Measurements from ENCODE around the gene PRSS3. TPM values are rescaled to one million over a fixed set of nuclear protein-coding genes. Genes with fewer than 3 reads are reported as not detected.
A peak's percentile ranks its signal among the peaks of the same experiment; 100 is the strongest.
"Not testable (repeated sequence)": the region's sequence is repeated elsewhere in the genome, so short reads cannot be mapped to it uniquely, and the experiment has no call there.

Gene PRSS3
- polyA plus RNA-seq, 10 donors, result 0.16 to 3.1 (median 0.65) TPM; not detected in 4

DNA sequence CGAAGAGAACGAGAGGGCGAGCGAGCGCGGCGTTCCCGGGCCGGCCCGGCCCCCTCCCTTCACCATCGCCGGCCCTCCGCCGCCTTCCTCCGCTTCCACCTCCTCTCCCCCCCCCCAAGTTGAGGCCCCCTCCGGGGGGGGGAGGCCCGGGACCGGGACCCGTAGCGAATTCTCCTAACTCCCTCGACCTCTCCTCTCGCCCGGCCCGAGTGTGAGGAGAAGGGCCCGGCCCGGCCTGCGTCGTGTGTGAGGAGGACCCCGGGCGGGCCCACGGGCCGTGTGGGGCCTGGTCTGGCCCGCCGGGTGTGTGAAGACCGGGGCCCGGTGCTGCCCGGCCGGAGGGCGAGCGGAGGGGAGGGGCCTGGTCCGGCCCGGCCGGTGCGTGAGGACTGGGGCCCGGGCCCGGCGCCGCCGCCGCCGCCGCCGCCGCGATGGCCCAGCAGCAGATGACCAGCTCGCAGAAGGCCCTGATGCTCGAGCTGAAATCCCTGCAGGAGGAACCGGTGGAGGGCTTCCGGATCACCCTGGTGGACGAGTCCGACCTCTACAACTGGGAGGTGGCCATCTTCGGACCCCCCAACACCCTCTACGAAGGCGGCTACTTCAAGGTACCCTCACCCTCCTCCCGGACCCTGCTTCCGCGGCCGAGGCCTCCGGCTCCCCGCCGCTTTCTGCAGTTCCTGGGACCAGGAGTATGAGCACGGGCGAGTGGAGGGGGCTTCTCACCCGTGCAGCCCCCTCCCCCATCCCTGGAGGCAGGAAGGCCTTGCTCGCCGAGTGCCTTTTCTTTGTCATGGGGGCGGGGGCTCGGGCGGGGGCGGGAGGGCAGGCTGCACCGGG is 22.2 kb downstream of the PRSS3 start:
- peak; percentile 59 to 92 (median 75) for DNase-seq

DNA sequence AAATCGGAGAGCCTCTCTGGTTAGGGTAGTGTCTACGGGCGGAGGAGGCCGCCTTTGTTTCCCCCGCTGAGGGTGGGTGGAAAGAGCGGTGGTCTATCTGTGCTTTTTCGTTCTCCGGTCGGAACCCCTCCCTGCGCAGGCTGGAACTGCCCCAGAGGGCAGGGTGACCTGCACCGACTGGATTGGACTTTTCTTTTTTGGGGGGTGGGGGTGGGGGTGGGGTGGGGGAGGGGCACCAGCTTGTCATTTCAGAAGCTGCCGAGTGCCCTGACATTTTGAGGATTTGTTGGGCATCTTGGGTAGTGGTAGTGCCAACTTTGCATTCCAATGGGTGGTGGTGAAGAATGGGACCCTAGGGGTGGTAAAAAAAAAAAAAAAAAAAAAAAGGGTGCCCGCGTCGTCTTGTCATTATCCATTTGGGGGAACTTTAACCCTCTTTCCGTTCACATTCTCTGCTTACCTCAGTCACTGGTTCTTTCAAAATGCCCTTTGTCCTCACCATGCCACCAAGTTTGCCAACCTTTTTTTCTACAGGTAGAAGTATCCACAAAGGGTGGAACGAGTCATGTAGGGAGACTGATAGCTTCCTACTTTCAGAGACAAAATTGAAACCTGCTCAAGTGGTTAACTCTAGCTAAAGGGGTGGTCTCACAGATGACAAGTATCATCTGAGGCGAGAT is 22.9 kb downstream of the PRSS3 start:
- DNase-seq, result peak in 2 of 3 donors; percentile 10 to 55

DNA sequence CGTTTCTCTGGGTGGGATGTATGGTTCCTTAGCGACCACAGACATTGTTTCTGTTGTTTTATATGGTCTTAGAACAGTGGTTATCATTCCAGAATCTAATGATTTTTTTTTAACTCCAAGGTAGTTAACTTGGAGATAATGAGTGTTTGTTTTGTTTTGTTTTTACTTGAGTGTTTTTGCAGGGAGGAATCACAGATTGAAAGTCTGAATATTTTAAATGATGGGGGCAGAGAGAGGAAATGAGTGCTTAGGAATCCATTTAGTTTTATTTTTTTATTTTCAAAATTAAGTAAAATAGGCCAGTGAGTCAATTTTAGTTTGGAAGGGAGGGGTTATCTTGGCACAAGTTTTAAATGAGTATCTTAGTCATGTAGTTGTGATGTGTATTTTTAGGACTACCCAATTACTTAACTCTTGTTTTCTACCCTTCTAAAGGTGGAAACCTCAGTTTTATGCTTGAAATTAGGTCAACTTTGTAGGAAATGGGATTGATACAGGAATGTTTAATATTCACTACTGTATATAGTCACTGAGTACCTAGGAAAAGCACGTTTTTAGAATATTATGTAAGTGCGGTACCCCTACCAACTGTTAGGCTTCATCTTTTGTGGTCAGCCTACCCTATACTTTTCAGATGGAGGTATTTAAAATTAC is 23.6 kb downstream of the PRSS3 start:
- no peak for DNase-seq

DNA sequence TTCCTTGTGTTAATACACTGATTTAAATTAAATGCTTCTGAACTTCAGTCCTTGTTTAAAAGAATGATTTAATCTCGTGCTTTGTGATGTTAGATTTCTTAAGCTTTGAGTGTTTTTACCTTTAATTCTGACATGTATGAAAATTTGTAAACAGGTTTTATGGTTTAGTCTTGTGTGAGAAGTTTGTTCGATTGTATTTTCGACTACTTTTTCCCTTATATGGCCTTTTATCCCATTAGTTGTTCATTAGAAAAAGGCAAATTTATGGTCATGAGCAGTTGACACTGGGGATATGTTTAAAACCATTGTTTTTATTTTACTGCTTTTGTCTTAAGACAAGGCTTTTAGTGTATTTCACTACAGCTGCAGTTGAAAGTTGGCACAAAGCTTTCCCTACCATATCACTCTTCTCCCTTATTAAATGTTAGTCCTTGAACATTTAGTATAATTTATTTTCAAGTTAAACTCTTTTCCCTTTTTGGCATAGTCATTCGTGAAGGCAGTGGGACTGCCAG is 24.9 kb downstream of the PRSS3 start:
- DNase-seq, result no peak

DNA sequence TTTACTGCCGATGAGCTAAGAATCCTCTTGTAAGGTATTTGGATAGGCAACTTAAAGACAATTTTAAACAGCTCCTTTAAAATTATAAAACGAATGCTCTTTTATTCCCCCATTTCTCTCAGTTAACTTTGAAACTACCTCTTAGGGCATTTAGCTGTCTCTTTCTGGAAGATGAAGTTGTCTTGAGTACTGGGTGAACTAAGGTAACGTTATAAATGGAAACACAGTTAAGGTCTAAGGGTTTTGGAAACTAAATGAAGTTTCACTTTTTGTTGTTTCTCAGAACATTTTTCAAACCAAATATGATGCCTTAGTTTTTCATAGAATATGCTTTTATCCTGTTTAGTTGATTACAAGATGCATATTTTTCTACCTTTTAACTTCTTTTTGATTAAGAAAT is 28.4 kb downstream of the PRSS3 start:
- no peak for DNase-seq

DNA sequence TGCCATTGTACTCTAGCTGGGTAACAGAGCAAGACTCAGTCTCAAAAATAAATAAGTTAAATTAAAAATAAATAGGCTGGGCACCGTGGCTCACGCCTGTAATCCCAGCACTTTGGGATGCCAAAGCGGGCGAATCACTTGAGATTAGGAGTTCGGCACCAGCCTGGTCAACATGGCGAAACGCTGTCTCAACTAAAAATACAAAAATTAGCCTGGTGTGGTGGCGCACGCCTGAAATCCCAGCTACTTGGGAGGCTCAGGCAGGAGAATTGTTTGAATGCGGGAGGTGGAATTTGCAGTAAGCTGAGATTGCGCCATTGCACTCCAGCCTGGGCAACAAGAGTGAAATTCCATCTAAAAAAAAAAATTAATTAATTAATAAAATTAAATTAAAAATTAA is 31.9 kb downstream of the PRSS3 start:
- DNase-seq, result not testable (repeated sequence)

DNA sequence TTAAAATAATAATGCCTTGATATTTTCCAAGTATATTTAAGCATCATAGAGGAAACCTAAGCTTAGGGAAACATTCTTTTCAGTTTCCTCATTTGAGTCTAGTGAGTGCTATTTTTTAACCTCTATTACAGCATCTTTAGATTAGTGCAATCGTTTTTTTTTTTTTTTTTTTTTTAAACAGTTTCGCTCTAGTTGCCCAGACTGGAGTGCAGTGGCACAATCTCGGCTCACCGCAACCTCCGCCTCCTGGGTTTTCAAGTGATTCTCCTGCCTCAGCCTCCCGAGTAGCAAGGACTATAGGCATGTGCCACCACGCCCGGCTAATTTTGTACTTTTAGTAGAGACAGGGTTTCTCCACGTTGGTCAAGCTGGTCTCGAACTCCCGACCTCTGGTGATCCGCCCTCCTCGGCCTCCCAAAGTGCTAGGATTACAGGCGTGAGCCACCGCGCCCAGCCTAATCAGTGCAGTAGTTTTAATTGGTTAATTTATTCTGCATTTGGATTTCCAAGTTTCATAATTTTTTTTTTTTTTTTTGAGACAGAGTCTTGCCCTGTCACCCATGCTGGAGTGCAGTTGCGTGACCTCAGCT is 34.4 kb downstream of the PRSS3 start:
- not testable (repeated sequence) for DNase-seq

DNA sequence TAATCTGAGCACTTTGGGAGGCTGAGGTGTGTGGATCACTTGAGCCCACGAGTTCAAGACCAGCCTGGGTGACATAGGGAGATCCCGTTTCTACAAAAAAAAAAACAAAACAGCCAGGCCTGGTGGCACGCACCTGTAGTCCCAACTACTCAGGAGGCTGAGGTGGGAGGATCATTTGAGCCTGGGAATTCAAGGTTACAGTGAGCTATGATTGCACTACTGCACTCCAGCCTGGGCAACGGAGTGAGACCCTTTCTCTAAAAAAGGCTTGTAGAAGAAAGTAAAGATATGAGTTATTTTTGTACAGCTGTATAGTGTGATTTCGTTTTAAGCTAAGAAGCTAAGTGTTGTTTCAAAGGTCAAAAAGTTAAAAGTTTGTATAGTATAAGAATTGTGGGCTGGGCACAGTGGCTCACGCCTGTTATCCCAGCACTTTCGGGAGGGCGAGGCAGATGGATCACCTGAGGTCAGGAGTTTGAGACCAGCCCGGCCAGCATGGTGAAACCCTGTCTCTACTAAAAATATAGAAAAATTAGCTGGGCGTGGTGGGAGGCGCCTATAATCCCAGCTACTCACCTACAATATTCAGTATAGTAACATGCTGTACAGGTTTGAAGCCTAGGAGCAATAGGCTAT is 40.4 kb downstream of the PRSS3 start:
- no peak for DNase-seq

DNA sequence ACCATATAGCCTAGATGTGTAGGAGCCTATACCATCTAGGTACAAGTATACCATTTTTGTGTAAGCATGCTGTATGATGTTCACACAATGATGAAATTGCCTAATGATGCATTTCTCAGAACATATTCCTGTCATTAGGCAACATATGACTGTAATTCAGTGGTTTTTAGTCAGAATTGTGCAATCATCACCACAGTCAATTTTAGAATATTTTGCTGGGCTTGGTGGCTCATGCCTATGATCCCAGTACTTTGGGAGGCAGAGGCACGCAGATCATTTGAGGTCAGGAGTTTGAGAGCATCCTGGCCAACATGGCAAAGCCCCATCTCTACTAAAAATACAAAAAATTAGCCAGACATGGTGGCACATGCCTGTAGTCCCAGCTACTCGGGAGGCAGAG is 40.9 kb downstream of the PRSS3 start:
- DNase-seq, result peak in 1 of 3 donors; percentile 77

DNA sequence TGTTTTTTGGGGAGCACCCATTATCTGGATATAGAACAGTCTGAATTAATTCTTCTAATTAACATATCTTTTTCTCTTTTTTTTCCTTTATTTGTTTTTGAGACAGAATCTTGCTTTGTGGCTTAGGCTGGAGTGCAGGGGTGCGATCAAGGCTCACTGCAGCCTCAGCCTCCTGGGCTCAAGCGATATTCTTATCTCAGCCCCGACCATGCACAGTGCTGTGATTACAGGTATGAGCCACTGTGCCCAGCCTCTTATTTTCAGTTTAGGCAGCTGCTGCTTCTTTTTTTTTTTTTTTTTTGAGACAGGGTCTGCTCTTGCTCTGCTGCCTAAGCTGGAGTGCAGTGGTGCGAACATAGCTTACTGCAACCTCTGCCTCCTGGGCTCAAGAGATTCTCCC is 41.8 kb downstream of the PRSS3 start:
- no peak for DNase-seq

DNA sequence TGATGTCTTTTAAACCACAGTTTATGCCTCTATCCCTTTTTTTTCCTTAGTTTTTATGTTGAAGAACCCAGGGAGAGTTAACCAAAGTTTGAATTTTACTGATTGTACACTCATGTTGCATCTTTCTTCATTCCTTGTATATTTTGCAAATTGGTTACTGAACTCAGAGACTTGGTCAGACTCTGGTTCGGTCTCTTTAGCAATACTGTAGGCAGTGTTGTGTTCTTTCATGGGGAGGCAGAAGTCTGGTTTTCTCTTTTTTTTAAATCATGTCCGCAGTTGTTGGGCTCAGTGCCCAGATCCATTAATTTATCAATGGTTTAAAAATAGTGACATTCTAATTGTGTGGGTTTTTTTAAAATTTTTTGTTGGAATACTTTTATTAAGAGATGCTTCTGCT is 45.0 kb downstream of the PRSS3 start:
- DNase-seq, result no peak

DNA sequence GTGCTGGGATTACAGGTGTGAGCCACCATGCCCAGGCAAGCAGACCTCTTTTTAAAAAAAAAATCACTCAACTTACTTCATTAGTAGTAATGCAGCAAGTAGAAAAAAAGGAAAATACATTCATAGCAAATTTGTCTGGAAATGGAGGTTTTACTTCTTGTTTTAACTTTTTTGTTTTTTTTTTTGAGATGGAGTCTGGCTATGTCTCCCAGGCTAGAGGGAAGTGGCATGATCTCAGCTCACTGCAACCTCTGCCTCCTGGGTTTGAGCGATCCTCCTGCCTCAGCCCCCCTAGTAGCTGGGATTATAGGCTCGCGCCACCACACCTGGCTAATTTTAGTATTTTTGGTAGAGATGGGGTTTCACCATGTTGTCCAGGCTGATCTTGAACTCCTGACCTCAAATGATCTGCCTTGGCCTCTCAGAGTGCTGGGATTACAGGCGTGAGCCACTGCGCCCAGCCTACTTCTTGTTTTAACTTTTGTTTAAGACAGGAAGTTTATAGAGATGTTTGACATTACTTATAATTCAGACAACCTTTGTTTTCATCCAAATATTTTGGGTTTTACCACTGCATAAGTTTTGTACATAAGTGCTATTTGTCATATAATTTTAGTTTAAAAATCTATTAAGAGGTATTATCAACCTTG is 48.1 kb downstream of the PRSS3 start:
- no peak for DNase-seq

DNA sequence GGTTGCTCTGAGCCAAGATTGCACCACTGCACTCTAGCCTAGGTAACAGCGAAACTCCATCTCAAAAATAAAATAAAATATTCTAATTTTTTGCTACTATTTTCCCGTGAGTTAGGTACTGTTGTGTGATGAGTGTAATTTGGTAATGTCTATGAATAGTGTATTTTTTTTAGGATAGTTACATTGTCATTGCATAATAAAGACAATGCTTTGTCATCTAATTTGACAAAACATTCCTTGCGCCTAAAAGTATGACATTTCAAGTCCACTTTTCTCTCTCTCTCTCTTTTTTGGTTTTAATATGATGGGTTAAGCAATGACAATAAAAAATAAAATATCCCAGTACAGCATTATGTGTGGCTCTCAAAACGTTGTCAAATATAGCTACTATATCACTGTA is 50.9 kb downstream of the PRSS3 start:
- DNase-seq, result no peak

DNA sequence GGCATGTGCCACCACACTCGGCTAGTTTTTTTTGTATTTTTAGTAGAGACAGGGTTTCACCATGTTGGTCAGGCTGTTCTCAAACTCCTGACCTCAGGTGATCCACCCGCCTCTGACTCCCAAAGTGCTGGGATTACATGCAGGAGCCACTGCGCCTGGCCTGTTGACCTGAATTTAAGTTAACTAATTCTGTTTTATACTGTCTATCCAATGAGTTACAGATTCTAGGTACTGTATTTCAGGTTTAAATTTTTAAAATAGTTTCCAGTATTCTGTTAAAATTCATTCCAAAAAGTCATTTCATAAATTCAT is 52.5 kb downstream of the PRSS3 start:
- not testable (repeated sequence) for DNase-seq

Other genes with a start within 250 kb of the PRSS3 start
- 10 to 100 TPM; 36.4 to 47.4 (median 41.6) TPM for gene UBE2R2, start 21.6 kb downstream of the PRSS3 start, polyA plus RNA-seq (ENCODE audit: insufficient read length in 10 of 10)

Data from muscle of back (tissue), 11 donors.